Right lobe of liver (tissue), 6 donors: ENCODE measurements around the gene SMARCB1. TPM values are rescaled to one million over a fixed set of nuclear protein-coding genes. Genes with fewer than 3 reads are reported as not detected.

Experiments used
- ATAC-seq, 4 donors: fragments of 200-7000 bp; cut with Tn5 transposase; one replicate each; pipeline ENCODE4 v1.9.1; 2020; ENCODE audit warnings: mild to moderate bottlenecking in 4 of 4, moderate library complexity in 4 of 4
- DNase-seq, 3 donors: peaks; one replicate each; pipeline ENCODE4 v3.0.0-alpha.2; 2020
- H3K27ac ChIP-seq, 3 donors: fragments of 200-600 bp; one replicate each; pipeline ENCODE4 v1.8.0; 2022
- H3K27me3 ChIP-seq, 2 donors: fragments of 200-600 bp; one replicate each; pipeline ENCODE4 v1.8.0; 2022
- H3K36me3 ChIP-seq, 4 donors: fragments of 200-600 bp; sonication (generic) in 1 of 4; one replicate each; pipeline versions ENCODE4 v1.5.1 to v1.8.0; 2017 to 2022; ENCODE audit warnings: control low read depth in 1 of 4
- H3K4me1 ChIP-seq, 4 donors: fragments of 200-600 bp; sonication (generic) in 1 of 4; one replicate each; pipeline versions ENCODE4 v1.5.1 to v1.8.0; 2017 to 2022; ENCODE audit warnings: control low read depth in 1 of 4
- H3K4me3 ChIP-seq, 3 donors: fragments of 200-600 bp; one replicate each; pipeline ENCODE4 v1.8.0; 2022
- H3K9me3 ChIP-seq, 4 donors: fragments of 200-600 bp; sonication (generic) in 1 of 4; one replicate each; pipeline versions ENCODE4 v1.5.1 to v1.8.0; 2017 to 2022; ENCODE audit warnings: control low read depth in 1 of 4
- POLR2A ChIP-seq: fragments of 450-650 bp; IDR thresholded peaks from one replicate; pipeline ENCODE4 v1.6.1; 2017; ENCODE audit warnings: antibody characterized with exemption, mild to moderate bottlenecking
- WGBS: methylation state at CpG from one replicate; pipeline ENCODE4 v1.1.6; 2018; ENCODE audit warnings: low coverage, low lambda C conversion rate; ENCODE audit not compliant: insufficient coverage; ENCODE audit errors: missing lambda C conversion rate; 5-methylcytosine and 5-hydroxymethylcytosine counted together
- intact Hi-C, 2 donors: fragments of 100-400 bp; cut with DNase I; formaldehyde crosslinking; loops; one replicate each; pipeline versions ENCODE4 v1.11.2 to v1.14.1; 2022
- total RNA-seq, 6 experiments: library from RNA; depleted of rRNA in 2 of 6; stranded (reverse); fragments of >200 nt in 2 of 6; fragmentation: NEBNext Ultra II Directional in 3 of 6; extraction: Animal tissue kit (Norgen Biotek cat#: 25700) in 3 of 6; gene quantifications; one replicate each; pipeline versions ENCODE4 v1.1.0 to v1.2.4, GENCODE V29; 2016 to 2023
- TF ChIP-seq, protein P1 (sequence below), 4 donors: fragments of 200-600 bp in 3 of 4; fragments of 450-650 bp in 1 of 4; IDR thresholded peaks; one replicate each; pipeline versions ENCODE4 v1.5.1 to v1.8.0; 2016 to 2022; ENCODE audit warnings: antibody characterized with exemption in 4 of 4, mild to moderate bottlenecking in 2 of 4
- donor health status: DM: no; HTN: yes; CAD: no.
- donor health status: DM: no; HTN: no; CAD: no.
- donor health status: DM: no; HTN: no; CAD: no.
- donor health status: DM: no; HTN: yes; CAD: no.
- donor health status: DM: no; HTN: yes; CAD: no.

Gene SMARCB1
- total RNA-seq, 6 experiments from 2014 or later: 19.9 to 70.2 (median 25.3) TPM

DNA sequence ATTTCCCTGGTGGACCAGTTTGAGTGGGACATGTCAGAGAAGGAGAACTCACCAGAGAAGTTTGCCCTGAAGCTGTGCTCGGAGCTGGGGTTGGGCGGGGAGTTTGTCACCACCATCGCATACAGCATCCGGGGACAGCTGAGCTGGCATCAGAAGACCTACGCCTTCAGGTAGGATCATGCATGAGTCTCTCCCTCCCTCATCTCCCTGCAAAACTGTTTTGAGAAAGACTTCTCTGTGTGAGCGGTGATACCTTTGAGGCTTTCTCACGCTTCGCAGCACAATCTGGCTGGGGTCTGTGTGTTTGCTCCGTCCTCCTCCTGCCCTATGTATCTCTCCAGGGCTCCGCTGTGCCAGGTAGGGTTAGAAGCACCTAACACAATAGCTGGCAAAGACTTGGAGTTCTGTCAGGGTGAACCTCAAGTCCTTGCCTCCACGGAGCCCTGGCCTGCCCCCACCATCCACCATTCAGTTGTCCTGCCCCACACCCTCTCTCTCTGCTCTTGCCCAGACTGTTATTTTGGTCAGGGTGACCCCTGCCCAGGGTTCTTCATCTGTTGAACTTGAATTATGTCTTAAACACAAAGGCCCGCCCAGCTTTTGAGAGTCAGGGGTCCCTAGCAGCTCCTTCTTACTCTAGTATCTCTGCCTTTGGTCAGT lies 38.6 kb downstream of the SMARCB1 start:
- H3K4me3 ChIP-seq: no peak overlapping the region
- 88% methylated on average over 5 of the region's 12 CpGs for WGBS
- TF ChIP-seq POLR2A: no peak
- TF ChIP-seq, protein P1, sequence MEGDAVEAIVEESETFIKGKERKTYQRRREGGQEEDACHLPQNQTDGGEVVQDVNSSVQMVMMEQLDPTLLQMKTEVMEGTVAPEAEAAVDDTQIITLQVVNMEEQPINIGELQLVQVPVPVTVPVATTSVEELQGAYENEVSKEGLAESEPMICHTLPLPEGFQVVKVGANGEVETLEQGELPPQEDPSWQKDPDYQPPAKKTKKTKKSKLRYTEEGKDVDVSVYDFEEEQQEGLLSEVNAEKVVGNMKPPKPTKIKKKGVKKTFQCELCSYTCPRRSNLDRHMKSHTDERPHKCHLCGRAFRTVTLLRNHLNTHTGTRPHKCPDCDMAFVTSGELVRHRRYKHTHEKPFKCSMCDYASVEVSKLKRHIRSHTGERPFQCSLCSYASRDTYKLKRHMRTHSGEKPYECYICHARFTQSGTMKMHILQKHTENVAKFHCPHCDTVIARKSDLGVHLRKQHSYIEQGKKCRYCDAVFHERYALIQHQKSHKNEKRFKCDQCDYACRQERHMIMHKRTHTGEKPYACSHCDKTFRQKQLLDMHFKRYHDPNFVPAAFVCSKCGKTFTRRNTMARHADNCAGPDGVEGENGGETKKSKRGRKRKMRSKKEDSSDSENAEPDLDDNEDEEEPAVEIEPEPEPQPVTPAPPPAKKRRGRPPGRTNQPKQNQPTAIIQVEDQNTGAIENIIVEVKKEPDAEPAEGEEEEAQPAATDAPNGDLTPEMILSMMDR (IDR thresholded peaks at IDR 0.05): no peak
- no peaks in the 10 kb centered on the region for H3K9me3 ChIP-seq
- DNase-seq (peak in 2 of 3 donors; percentile 18 to 23), ATAC-seq (no peak)
- peaks cover 0 to 24% (median 0%) of the 10 kb centered on the region in 4 donors for H3K4me1 ChIP-seq
- peaks cover 0 to 16% (median 9%) of the 10 kb centered on the region in 4 donors for H3K36me3 ChIP-seq
- no peak overlapping the region for H3K27ac ChIP-seq
- intact Hi-C loops: no loop called here
- no peaks in the 10 kb centered on the region for H3K27me3 ChIP-seq

DNA sequence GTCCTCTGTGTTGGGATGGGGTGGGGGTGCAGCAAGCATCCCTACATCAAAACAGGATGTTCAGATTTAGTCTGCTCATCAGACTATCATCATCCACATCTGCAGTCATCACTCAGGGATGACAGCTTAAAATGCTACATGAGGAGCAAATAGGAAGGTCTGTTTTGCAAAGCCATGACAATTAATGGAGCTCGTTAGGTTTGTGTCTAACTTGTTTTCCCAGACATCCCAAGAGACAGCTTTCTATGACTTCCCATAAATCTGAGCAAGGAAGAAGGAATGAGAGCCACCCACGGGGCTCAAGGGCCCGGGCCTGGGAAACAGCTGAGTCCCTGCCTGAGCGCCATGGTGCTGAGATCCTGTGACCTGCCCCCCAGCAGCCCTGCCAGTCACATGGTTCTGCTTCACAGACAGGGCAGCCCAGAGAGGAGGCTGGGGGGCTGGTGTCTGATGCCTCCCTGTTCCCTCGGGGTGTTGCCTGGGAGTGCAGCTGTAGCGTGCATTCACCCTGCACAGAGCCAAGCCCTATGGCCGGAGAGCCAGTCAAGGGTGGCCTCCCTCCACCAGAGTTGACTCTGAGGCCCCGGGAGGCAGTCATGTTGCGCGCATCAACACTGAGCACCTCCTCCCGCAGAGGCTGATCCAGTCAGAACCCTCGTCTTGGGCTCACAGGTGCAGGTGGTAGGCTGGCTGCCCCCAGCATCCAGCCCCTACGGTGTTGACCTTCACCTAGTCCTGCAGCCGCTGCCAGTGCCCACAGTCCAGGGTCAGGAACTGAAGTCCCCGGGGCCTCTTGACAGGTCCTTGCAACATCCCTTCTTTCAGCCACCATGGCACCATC lies 40.0 kb downstream of the SMARCB1 start:
- Histone ChIP-seq H3K9me3 (no peaks in the 10 kb centered on the region), H3K27ac (no peak overlapping the region), H3K27me3 (no peaks in the 10 kb centered on the region), H3K4me1 (peaks cover 0 to 24% (median 0%) of the 10 kb centered on the region in 4 donors), H3K4me3 (no peak overlapping the region), H3K36me3 (peaks cover 0 to 13% (median 7%) of the 10 kb centered on the region in 4 donors)
- TF ChIP-seq, protein P1 (IDR thresholded peaks at IDR 0.05): no peak
- no peak for TF ChIP-seq POLR2A
- WGBS: 78% methylated on average over 1 of the region's 15 CpGs
- ATAC-seq (peak in 1 of 4 donors; percentile 17), DNase-seq (peak in 2 of 3 donors; percentile 55 to 59)
- intact Hi-C loops: no loop called here

DNA sequence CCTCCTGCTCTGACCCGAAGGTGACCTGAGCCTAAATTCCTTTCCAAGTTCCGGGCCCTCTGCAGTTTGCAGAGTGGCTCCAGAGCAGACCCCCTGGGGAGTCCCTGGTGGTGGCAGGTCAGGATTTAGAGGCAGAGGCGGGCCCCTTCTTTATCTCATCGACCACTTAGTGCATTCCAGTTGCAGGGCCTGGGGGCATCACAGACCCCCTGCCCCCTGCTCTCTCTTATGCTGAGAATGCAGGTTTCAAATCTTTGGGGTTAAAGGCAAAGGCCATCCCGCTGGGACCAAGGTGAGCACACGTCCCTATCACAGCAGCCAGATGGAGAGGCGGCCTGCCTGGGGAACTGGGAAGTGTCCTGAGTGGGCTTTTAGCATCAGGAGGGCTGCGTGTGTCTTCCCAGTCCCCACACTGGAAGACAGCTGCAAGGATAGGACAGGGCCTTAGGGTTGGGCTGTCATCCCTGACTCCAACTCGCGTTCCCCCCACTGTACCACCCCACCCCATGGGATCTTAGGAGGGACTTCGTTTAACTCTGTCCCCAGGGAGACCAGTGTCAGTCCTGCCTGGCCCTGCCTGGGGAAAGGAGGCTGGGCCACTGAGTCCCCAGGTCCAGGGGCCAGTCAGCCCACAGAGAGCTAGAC lies 40.7 kb downstream of the SMARCB1 start:
- intact Hi-C loops: no loop called here
- H3K27me3 ChIP-seq: no peaks in the 10 kb centered on the region
- peaks cover 0 to 13% (median 7%) of the 10 kb centered on the region in 4 donors for H3K36me3 ChIP-seq
- H3K27ac ChIP-seq: no peak overlapping the region
- H3K4me1 ChIP-seq: peaks cover 0 to 24% (median 0%) of the 10 kb centered on the region in 4 donors
- ATAC-seq: no peak
- TF ChIP-seq, protein P1 (IDR thresholded peaks at IDR 0.05): no peak
- no peak for TF ChIP-seq POLR2A
- peak in 2 of 3 donors; percentile 6 to 35 for DNase-seq
- H3K9me3 ChIP-seq: no peaks in the 10 kb centered on the region
- 70% methylated on average over 5 of the region's 11 CpGs for WGBS
- no peak overlapping the region for H3K4me3 ChIP-seq

DNA sequence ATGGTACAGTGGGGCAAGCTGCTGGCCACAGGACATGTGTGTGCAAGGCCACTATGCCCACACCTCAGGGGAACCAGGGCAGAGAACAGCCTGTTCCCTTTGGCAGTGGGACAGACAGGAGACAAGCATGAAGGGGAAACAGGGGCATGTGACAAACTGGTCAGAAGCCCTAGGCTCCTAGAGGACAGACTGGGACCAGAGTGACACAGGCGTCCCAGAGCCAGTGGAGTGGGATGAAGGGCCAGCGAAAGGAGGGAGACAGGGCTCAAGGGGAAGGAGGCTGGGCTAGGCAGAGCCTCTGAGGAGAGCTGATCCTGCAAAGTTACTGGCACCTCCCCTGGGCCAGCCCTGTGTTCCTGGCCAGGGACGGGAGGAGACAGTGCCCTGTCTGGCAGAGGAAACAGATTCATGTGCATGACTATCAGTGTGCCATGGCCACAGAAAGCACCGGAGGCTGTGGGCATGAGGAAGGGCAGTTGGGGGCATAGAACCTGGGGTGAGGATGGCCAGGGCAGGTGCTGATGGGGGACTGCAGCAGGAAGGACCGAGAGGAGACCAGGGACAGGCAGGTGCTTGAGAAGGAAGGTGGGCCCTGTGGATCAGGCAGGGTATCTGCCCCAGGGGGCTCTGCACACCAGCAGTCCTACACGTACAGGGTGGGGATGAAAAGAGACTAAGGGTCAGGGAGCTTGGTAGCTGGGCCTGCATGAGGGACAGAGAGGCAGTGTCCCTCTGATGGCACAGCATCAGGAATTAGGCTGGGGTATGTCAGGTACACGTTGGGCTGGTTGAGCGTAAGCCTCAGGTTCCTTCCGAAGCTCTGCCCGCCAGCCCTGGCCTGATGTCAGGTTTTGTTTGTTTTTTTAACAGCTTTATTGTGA lies 42.3 kb downstream of the SMARCB1 start:
- intact Hi-C loops: no loop called here
- TF ChIP-seq, protein P1 (IDR thresholded peaks at IDR 0.05): no peak
- no peak for TF ChIP-seq POLR2A
- peaks cover 0 to 24% (median 0%) of the 10 kb centered on the region in 4 donors for H3K4me1 ChIP-seq
- ATAC-seq (peak; percentile 50 to 86 (median 74)), DNase-seq (peak in 2 of 3 donors; percentile 81 to 86)
- peaks cover 0 to 15% (median 7%) of the 10 kb centered on the region in 4 donors for H3K36me3 ChIP-seq
- no peaks in the 10 kb centered on the region for H3K9me3 ChIP-seq
- peak overlapping the region in 1 of 3 donors; percentile 53 for H3K27ac ChIP-seq
- WGBS: 28% methylated on average over 2 of the region's 10 CpGs
- H3K27me3 ChIP-seq: no peaks in the 10 kb centered on the region
- H3K4me3 ChIP-seq: no peak overlapping the region
